Esophagus squamous epithelium (tissue), 5 donors: ENCODE data around the gene OR4F6. TPM values are rescaled to one million over a fixed set of nuclear protein-coding genes. Genes with fewer than 3 reads are reported as not detected.
"Not testable (repeated sequence)": the region's sequence is repeated elsewhere in the genome, so short reads cannot be mapped to it uniquely, and the experiment has no call there.

Source experiments
- DNase-seq: peaks from one replicate; lab custom pipeline; 2025; lab: John Stamatoyannopoulos, UW
- H3K27ac ChIP-seq, 4 donors: fragments of 200-600 bp; sonication (generic); one replicate each; pipeline ENCODE4 v1.5.1; 2016 to 2019; ENCODE audit warnings: mild to moderate bottlenecking in 1 of 4
- H3K27me3 ChIP-seq, 4 donors: fragments of 200-600 bp; sonication (generic); 1 replicate in 3 of 4; 2 replicates in 1 of 4; pipeline versions ENCODE4 v1.5.1 to v1.6.0; 2017 to 2021; ENCODE audit warnings: antibody characterized with exemption in 1 of 4
- H3K36me3 ChIP-seq, 3 donors: fragments of 200-600 bp; sonication (generic); one replicate each; pipeline ENCODE4 v1.5.1; 2016 to 2019
- H3K4me1 ChIP-seq, 3 donors: fragments of 200-600 bp; sonication (generic); one replicate each; pipeline ENCODE4 v1.5.1; 2017 to 2019
- H3K4me3 ChIP-seq, 4 donors: fragments of 200-600 bp; sonication (generic); 1 replicate in 3 of 4; 2 replicates in 1 of 4; pipeline ENCODE4 v1.5.1; 2016 to 2019; ENCODE audit warnings: mild to moderate bottlenecking in 2 of 4, moderate library complexity in 1 of 4
- H3K9me3 ChIP-seq, 3 donors: fragments of 200-600 bp; sonication (generic); one replicate each; pipeline ENCODE4 v1.5.1; 2016 to 2019
- POLR2A ChIP-seq, 4 donors: fragments of 450-650 bp; IDR thresholded peaks; one replicate each; pipeline ENCODE4 v1.6.1; 2017; ENCODE audit warnings: antibody characterized with exemption in 4 of 4, mild to moderate bottlenecking in 4 of 4, moderate library complexity in 3 of 4
- WGBS, 2 donors: methylation state at CpG; one replicate each; pipeline ENCODE4 v1.1.5; 2018; 5-methylcytosine and 5-hydroxymethylcytosine counted together
- intact Hi-C: fragments of 100-400 bp; cut with DNase I; formaldehyde crosslinking; loops from one replicate; pipeline ENCODE4 v1.15.0; 2022
- total RNA-seq, 4 donors: library from RNA; depleted of rRNA; stranded (reverse); fragments of >200 nt; gene quantifications; one replicate each; pipeline ENCODE4 v1.1.0, GENCODE V29; 2016
- TF ChIP-seq, protein P1 (sequence below), 6 experiments: fragments of 450-650 bp in 4 of 6; fragments of 200-600 bp in 2 of 6; sonication (generic) in 2 of 6; IDR thresholded peaks; one replicate each; pipeline ENCODE4 v1.5.1; 2016 to 2019; ENCODE audit warnings: antibody characterized with exemption in 6 of 6, mild to moderate bottlenecking in 4 of 6, moderate library complexity in 4 of 6
- donor health status: DM: yes; HTN: yes; CAD: no.

Gene OR4F6
- total RNA-seq, 4 donors from 2014 or later = not detected

- 40 to 65% methylated on average over 1 to 2 of the region's 4 CpGs for WGBS, 2 donors
- H3K27me3 ChIP-seq, H3K9me3 ChIP-seq, H3K4me1 ChIP-seq, H3K27ac ChIP-seq, H3K36me3 ChIP-seq, H3K4me3 ChIP-seq, intact Hi-C loops, DNase-seq: not testable (repeated sequence)
Observed at GRCh38 chr15:101790748-101791147, 12.6 kb upstream of the OR4F6 start.

GRCh38 chr15:101793981-101794380 lies 9.3 kb upstream of the OR4F6 start:
- H3K4me3 ChIP-seq, H3K27ac ChIP-seq, H3K4me1 ChIP-seq, DNase-seq, H3K27me3 ChIP-seq, intact Hi-C loops, H3K9me3 ChIP-seq, H3K36me3 ChIP-seq: not testable (repeated sequence)
- 59 to 61% methylated on average over 7 of the region's 7 CpGs for whole genome bisulfite sequencing, 2 donors

DNA sequence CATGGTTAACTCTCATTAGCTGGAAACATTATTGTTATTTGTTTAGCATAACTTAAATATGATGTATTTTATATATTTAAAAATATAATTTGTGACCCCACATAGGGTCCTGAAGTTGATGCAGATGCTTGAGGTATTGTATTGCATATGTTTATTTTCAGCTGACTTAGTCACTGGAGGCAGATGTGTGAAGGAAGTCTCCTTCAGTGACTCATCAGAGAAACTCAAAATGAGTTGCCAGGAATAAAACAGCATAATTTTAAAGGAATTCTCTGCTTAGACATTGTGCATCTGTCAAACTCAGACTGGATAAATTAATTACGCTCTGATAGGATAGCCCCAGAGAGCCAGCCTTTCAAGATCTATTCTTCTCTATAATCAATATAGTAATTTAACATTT lies 7.9 kb upstream of the OR4F6 start:
- intact Hi-C loops = no loop called here
- no peak overlapping the region for H3K27ac ChIP-seq
- 58 to 67% methylated on average over 1 of the region's 1 CpG for WGBS, 2 donors

DNA sequence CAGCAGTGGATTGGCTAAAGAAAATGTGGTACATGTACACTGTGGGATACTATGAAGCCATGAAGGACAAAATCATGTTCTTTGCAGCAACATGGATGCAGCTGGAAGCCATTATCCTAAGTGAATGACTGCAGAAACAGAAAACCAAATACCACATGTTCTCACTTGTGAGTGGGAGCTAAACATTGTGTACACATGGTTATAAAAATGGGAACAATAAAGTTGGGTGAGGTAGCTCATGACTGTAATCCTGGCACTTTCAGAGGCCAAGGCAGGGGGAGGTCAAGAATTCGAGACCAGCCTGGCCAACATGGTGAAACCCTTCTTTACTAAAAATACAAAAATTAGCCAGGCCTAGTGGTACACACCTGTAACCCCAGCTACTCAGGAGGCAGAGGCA lies 3.6 kb upstream of the OR4F6 start:
- intact Hi-C loops = no loop called here
- H3K36me3 ChIP-seq = no peaks in the 10 kb centered on the region
- H3K27me3 ChIP-seq = peaks cover 0 to 3% (median 0%) of the 10 kb centered on the region in 4 donors
- H3K9me3 ChIP-seq = no peaks in the 10 kb centered on the region
- WGBS, 2 donors = 20 to 31% methylated on average over 1 of the region's 1 CpG
- DNase-seq = no peak
- H3K27ac ChIP-seq = no peak overlapping the region
- no peaks in the 10 kb centered on the region for H3K4me1 ChIP-seq
- H3K4me3 ChIP-seq = no peak overlapping the region
- TF ChIP-seq, protein P1, sequence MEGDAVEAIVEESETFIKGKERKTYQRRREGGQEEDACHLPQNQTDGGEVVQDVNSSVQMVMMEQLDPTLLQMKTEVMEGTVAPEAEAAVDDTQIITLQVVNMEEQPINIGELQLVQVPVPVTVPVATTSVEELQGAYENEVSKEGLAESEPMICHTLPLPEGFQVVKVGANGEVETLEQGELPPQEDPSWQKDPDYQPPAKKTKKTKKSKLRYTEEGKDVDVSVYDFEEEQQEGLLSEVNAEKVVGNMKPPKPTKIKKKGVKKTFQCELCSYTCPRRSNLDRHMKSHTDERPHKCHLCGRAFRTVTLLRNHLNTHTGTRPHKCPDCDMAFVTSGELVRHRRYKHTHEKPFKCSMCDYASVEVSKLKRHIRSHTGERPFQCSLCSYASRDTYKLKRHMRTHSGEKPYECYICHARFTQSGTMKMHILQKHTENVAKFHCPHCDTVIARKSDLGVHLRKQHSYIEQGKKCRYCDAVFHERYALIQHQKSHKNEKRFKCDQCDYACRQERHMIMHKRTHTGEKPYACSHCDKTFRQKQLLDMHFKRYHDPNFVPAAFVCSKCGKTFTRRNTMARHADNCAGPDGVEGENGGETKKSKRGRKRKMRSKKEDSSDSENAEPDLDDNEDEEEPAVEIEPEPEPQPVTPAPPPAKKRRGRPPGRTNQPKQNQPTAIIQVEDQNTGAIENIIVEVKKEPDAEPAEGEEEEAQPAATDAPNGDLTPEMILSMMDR (IDR thresholded peaks at IDR 0.05) = no peak
- TF ChIP-seq POLR2A (IDR thresholded peaks at IDR 0.05) = no peak

More for the DNA sequence above, 7.9 kb upstream of the OR4F6 start:
- no peaks in the 10 kb centered on the region for H3K9me3 ChIP-seq
- no peak for DNase-seq
- H3K4me1 ChIP-seq = no peaks in the 10 kb centered on the region
- H3K4me3 ChIP-seq = no peak overlapping the region
- no peaks in the 10 kb centered on the region for H3K36me3 ChIP-seq
- TF ChIP-seq POLR2A (IDR thresholded peaks at IDR 0.05) = no peak
- TF ChIP-seq, protein P1 (IDR thresholded peaks at IDR 0.05) = no peak
- H3K27me3 ChIP-seq = no peaks in the 10 kb centered on the region

DNA sequence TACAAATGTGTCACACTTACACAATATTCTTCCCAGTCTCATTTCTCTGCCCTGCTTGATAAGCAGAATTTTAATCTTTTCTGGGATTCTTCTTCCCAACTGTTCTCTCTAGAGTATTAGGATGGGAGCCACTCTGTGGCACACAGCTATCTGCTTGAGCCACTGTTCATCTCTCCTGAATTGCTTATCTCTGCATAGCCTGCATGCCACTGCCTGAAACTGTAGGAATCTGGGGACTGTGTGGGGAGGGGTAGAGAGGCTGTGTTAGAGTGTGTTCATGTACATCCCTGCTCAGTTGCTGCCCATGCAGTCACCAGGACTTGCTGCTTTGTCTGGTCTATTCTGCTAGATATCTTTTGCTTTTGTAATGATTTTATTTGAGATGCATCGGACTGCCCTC lies 2.3 kb upstream of the OR4F6 start:
- TF ChIP-seq, protein P1 (IDR thresholded peaks at IDR 0.05) = no peak
- no peak for TF ChIP-seq POLR2A (IDR thresholded peaks at IDR 0.05)
- no peaks in the 10 kb centered on the region for H3K4me1 ChIP-seq
- no peak overlapping the region for H3K4me3 ChIP-seq
- no peak for DNase-seq
- intact Hi-C loops = no loop called here
- H3K9me3 ChIP-seq = no peaks in the 10 kb centered on the region
- WGBS, 2 donors = 75 to 86% methylated on average over 1 of the region's 1 CpG
- H3K27ac ChIP-seq = no peak overlapping the region
- peaks cover 0 to 3% (median 0%) of the 10 kb centered on the region in 4 donors for H3K27me3 ChIP-seq
- no peaks in the 10 kb centered on the region for H3K36me3 ChIP-seq

GRCh38 chr15:101803676-101804075 lies 367 bp downstream of the OR4F6 start:
- H3K9me3 ChIP-seq = no peaks in the 10 kb centered on the region
- H3K27ac ChIP-seq = no peak overlapping the region
- H3K27me3 ChIP-seq = peaks cover 0 to 9% (median 0%) of the 10 kb centered on the region in 4 donors
- no peaks in the 10 kb centered on the region for H3K4me1 ChIP-seq
- 54 to 58% methylated on average over 5 of the region's 5 CpGs for WGBS, 2 donors
- H3K36me3 ChIP-seq = no peaks in the 10 kb centered on the region
- no peak overlapping the region for H3K4me3 ChIP-seq
- TF ChIP-seq, protein P1 (IDR thresholded peaks at IDR 0.05) = no peak
- TF ChIP-seq POLR2A (IDR thresholded peaks at IDR 0.05) = no peak
- no peak for DNase-seq
- intact Hi-C loops = no loop called here
